ENCODE measurements around the gene FAM131A.

FAM131A gene

DNA sequence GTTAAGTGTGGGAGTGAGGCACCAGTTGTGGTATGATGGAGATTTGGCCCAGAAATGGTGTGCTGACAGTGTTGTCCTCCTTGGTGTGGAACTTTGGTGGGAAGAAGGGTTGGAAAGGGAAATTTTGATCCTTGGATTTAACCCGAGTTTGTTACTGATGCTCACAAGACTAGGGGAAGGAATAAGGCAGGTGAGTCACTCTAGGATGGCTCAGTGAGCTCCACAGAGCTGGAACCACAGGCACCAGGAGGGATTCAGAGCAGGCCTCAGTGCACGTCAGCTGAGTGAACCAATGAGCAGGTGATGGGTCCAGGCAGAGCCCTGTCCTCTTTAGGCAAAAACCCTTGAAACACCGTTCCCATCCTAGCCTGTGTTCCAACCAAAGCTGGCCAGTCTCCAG is 53.9 kb downstream of the FAM131A start:
- no peak for TF ChIP-seq TAF1 (IDR thresholded peaks at IDR 0.05; ENCODE audit: borderline replicate concordance, low read depth, low read length)
- TF ChIP-seq POLR2A (IDR thresholded peaks at IDR 0.05; ENCODE audit: low read depth, low read length): no peak
- no peak for TF ChIP-seq POLR2AphosphoS5 (IDR thresholded peaks at IDR 0.05; ENCODE audit: low read depth, low read length)
- FAIRE-seq: no peak
- DNase-seq (ENCODE audit: insufficient read length): no peak

- no peak for TF ChIP-seq TAF1 (IDR thresholded peaks at IDR 0.05; ENCODE audit: borderline replicate concordance, low read depth, low read length)
- TF ChIP-seq POLR2A (IDR thresholded peaks at IDR 0.05; ENCODE audit: low read depth, low read length): no peak
- no peak for TF ChIP-seq POLR2AphosphoS5 (IDR thresholded peaks at IDR 0.05; ENCODE audit: low read depth, low read length)
- FAIRE-seq (no peak), DNase-seq (ENCODE audit: insufficient read length) (no peak)
Observed at GRCh38 chr3:184395320-184395660, 57.9 kb downstream of the FAM131A start.

All from GM12892 (cell line).